Inflammatory macrophage (primary cell): ENCODE measurements around the gene KCTD5.
"Not testable (repeated sequence)": the region's sequence is repeated elsewhere in the genome, so short reads cannot be mapped to it uniquely, and the experiment has no call there.

Experiments
- DNase-seq, 2 donors: peaks; one replicate each; pipeline ENCODE4 v3.0.0-alpha.2; 2020 to 2022

The KCTD5 gene

GRCh38 chr16:2673066-2673999, 9.0 kb upstream of the KCTD5 start:
- peak; percentile 96 to 100 for DNase-seq

GRCh38 chr16:2675021-2675420, 7.3 kb upstream of the KCTD5 start:
- DNase-seq, result no peak

GRCh38 chr16:2675714-2676113, 6.6 kb upstream of the KCTD5 start:
- DNase-seq, result peak in 1 of 2 donors; percentile 19

GRCh38 chr16:2676937-2677336, 5.4 kb upstream of the KCTD5 start:
- not testable (repeated sequence) for DNase-seq

- DNase-seq, result not testable (repeated sequence)
Measured at GRCh38 chr16:2678206-2678965, 3.9 kb upstream of the KCTD5 start.

GRCh38 chr16:2679902-2680301, 2.4 kb upstream of the KCTD5 start:
- not testable (repeated sequence) for DNase-seq

GRCh38 chr16:2680360-2680759, 2.0 kb upstream of the KCTD5 start:
- DNase-seq, result not testable (repeated sequence)

- DNase-seq, result peak in 1 of 2 donors; percentile 24
Measured at GRCh38 chr16:2683041-2683440, 718 bp downstream of the KCTD5 start.

- not testable (repeated sequence) for DNase-seq
Measured at GRCh38 chr16:2686075-2686474, 3.8 kb downstream of the KCTD5 start.

GRCh38 chr16:2686912-2687507, 4.7 kb downstream of the KCTD5 start:
- DNase-seq, result peak; percentile 85 to 93

GRCh38 chr16:2687531-2688308, 5.4 kb downstream of the KCTD5 start:
- DNase-seq, result no peak

GRCh38 chr16:2689422-2689821, 7.1 kb downstream of the KCTD5 start:
- DNase-seq, result not testable (repeated sequence)

- DNase-seq, result peak; percentile 68 to 80
Measured at GRCh38 chr16:2689968-2690801, 7.9 kb downstream of the KCTD5 start.

- no peak for DNase-seq
Measured at GRCh38 chr16:2690852-2691251, 8.5 kb downstream of the KCTD5 start.

GRCh38 chr16:2691491-2692248, 9.3 kb downstream of the KCTD5 start:
- no peak for DNase-seq

- peak in 1 of 2 donors; percentile 38 for DNase-seq
Measured at GRCh38 chr16:2692251-2692947, 10.1 kb downstream of the KCTD5 start.

- DNase-seq, result no peak
Measured at GRCh38 chr16:2692948-2693651, 10.8 kb downstream of the KCTD5 start.

GRCh38 chr16:2696601-2697250, 14.4 kb downstream of the KCTD5 start:
- DNase-seq, result not testable (repeated sequence)
